OCI-M2 (cell line): ENCODE results near the gene HAGHL.
"Not testable (repeated sequence)": the region's sequence is repeated elsewhere in the genome, so short reads cannot be mapped to it uniquely, and the experiment has no call there.

Experiments
- DNase-seq: peaks from one replicate; lab custom pipeline; 2025; ENCODE audit not compliant: unreplicated experiment; lab: John Stamatoyannopoulos, UW

HAGHL gene

GRCh38 chr16:707062-707538, 19.8 kb upstream of the HAGHL start:
- no peak for DNase-seq

GRCh38 chr16:708019-708418, 18.9 kb upstream of the HAGHL start:
- no peak for DNase-seq

- DNase-seq = no peak
Observed at GRCh38 chr16:708959-709358, 17.9 kb upstream of the HAGHL start.

GRCh38 chr16:709566-710499, 17.1 kb upstream of the HAGHL start:
- no peak for DNase-seq

GRCh38 chr16:710500-711075, 16.3 kb upstream of the HAGHL start:
- no peak for DNase-seq

- no peak for DNase-seq
Observed at GRCh38 chr16:711084-711483, 15.8 kb upstream of the HAGHL start.

- no peak for DNase-seq
Observed at GRCh38 chr16:711548-712320, 15.2 kb upstream of the HAGHL start.

GRCh38 chr16:712740-713250, 14.1 kb upstream of the HAGHL start:
- not testable (repeated sequence) for DNase-seq

- no peak for DNase-seq
Observed at GRCh38 chr16:714079-714478, 12.8 kb upstream of the HAGHL start.

GRCh38 chr16:714558-715476, 12.1 kb upstream of the HAGHL start, which contains the start of gene METRN:
METRN (plus strand) TSS chr16:715118; CDS start chr16:715290, 172 bp downstream.
- DNase-seq = no peak

GRCh38 chr16:715477-716199, 11.3 kb upstream of the HAGHL start:
- DNase-seq = no peak

- no peak for DNase-seq
Observed at GRCh38 chr16:716200-716568, 10.7 kb upstream of the HAGHL start.

- DNase-seq = no peak
Observed at GRCh38 chr16:716768-717325, 10.1 kb upstream of the HAGHL start.

- no peak for DNase-seq
Observed at GRCh38 chr16:717450-718245, 9.3 kb upstream of the HAGHL start.

- no peak for DNase-seq
Observed at GRCh38 chr16:718389-718788, 8.5 kb upstream of the HAGHL start.

GRCh38 chr16:718922-719321, 8.0 kb upstream of the HAGHL start:
- DNase-seq = no peak

- DNase-seq = no peak
Observed at GRCh38 chr16:719815-720446, 7.0 kb upstream of the HAGHL start.

- DNase-seq = no peak
Observed at GRCh38 chr16:720447-720989, 6.4 kb upstream of the HAGHL start.
